Panc1 (cell line): ENCODE data around the gene SELL.

Experiments used
- POLR2AphosphoS5 ChIP-seq: IDR thresholded peaks from 2 replicates; pipeline ENCODE4 v1.6.1; 2012; ENCODE audit warnings: mild to moderate bottlenecking, low read depth, low read length, moderate library complexity
- SIN3A ChIP-seq: IDR thresholded peaks from 2 replicates; pipeline ENCODE4 v1.6.1; 2012; ENCODE audit warnings: low read depth, mild to moderate bottlenecking, low read length, moderate library complexity, borderline replicate concordance; ENCODE audit not compliant: insufficient read depth
- TF ChIP-seq, protein P1 (sequence below): fragments of 450-650 bp; IDR thresholded peaks from 2 replicates; pipeline ENCODE4 v1.5.1; 2017; ENCODE audit warnings: mild to moderate bottlenecking
- TF ChIP-seq, protein P2 (sequence below), 2 experiments: IDR thresholded peaks; 2 replicates each; pipeline ENCODE4 v1.6.1; 2011 to 2012; ENCODE audit warnings: low read depth in 2 of 2, control low read depth in 1 of 2, low read length in 1 of 2, mild to moderate bottlenecking in 1 of 2, moderate library complexity in 1 of 2; ENCODE audit not compliant: insufficient read depth in 1 of 2

DNA sequence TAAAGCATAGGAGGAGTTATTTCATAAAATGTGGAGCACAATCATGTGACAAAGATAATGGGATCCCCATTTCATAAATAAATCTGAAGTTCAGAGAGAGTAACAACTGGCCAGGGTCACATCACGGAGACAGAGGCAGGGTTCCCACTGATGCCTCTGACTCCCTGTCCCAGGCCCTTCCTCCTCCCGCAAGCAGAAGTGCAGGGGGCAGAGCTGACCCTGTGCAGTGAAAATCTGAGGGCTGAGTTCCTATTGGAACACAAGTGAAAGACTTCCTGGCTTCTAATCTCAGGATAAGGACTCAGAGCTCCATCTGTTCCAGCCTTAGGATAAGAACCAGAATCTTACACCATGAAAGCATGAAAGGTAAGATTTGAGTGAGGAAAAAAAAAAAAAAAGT, 22.0 kb downstream of the SELL start:
- TF ChIP-seq, protein P1, sequence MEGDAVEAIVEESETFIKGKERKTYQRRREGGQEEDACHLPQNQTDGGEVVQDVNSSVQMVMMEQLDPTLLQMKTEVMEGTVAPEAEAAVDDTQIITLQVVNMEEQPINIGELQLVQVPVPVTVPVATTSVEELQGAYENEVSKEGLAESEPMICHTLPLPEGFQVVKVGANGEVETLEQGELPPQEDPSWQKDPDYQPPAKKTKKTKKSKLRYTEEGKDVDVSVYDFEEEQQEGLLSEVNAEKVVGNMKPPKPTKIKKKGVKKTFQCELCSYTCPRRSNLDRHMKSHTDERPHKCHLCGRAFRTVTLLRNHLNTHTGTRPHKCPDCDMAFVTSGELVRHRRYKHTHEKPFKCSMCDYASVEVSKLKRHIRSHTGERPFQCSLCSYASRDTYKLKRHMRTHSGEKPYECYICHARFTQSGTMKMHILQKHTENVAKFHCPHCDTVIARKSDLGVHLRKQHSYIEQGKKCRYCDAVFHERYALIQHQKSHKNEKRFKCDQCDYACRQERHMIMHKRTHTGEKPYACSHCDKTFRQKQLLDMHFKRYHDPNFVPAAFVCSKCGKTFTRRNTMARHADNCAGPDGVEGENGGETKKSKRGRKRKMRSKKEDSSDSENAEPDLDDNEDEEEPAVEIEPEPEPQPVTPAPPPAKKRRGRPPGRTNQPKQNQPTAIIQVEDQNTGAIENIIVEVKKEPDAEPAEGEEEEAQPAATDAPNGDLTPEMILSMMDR, result no peak
- TF ChIP-seq POLR2AphosphoS5 (no peak), SIN3A (no peak)
- TF ChIP-seq, protein P2, sequence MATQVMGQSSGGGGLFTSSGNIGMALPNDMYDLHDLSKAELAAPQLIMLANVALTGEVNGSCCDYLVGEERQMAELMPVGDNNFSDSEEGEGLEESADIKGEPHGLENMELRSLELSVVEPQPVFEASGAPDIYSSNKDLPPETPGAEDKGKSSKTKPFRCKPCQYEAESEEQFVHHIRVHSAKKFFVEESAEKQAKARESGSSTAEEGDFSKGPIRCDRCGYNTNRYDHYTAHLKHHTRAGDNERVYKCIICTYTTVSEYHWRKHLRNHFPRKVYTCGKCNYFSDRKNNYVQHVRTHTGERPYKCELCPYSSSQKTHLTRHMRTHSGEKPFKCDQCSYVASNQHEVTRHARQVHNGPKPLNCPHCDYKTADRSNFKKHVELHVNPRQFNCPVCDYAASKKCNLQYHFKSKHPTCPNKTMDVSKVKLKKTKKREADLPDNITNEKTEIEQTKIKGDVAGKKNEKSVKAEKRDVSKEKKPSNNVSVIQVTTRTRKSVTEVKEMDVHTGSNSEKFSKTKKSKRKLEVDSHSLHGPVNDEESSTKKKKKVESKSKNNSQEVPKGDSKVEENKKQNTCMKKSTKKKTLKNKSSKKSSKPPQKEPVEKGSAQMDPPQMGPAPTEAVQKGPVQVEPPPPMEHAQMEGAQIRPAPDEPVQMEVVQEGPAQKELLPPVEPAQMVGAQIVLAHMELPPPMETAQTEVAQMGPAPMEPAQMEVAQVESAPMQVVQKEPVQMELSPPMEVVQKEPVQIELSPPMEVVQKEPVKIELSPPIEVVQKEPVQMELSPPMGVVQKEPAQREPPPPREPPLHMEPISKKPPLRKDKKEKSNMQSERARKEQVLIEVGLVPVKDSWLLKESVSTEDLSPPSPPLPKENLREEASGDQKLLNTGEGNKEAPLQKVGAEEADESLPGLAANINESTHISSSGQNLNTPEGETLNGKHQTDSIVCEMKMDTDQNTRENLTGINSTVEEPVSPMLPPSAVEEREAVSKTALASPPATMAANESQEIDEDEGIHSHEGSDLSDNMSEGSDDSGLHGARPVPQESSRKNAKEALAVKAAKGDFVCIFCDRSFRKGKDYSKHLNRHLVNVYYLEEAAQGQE (IDR thresholded peaks at IDR 0.05; ENCODE audit: insufficient read depth in 1 of 2, low read depth in 2 of 2, low read length in 1 of 2), result no peak
